Left lung (tissue), 10 donors: ENCODE data around the gene CDK14. TPM values are rescaled to one million over a fixed set of nuclear protein-coding genes. Genes with fewer than 3 reads are reported as not detected.

Experiments
- ATAC-seq: fragments of 200-7000 bp; cut with Tn5 transposase; one replicate; pipeline ENCODE4 v1.9.1; 2020; ENCODE audit warnings: moderate library complexity
- DNase-seq, 4 donors: peaks; one replicate each; pipeline ENCODE4 v3.0.0-alpha.2; 2013 to 2020
- H3K27ac ChIP-seq, 2 donors: fragments of 200-600 bp; sonication (generic) in 1 of 2; one replicate each; pipeline versions ENCODE4 v1.5.0 to v1.8.0; 2020 to 2021
- H3K27me3 ChIP-seq, 2 donors: fragments of 200-600 bp; sonication (generic) in 1 of 2; one replicate each; pipeline versions ENCODE4 v1.5.0 to v1.8.0; 2020 to 2021
- H3K36me3 ChIP-seq, 2 donors: fragments of 200-600 bp; sonication (generic) in 1 of 2; one replicate each; pipeline versions ENCODE4 v1.5.0 to v1.8.0; 2020 to 2021
- H3K4me1 ChIP-seq, 2 donors: fragments of 200-600 bp; one replicate each; pipeline ENCODE4 v1.8.0; 2021
- H3K4me3 ChIP-seq, 2 donors: fragments of 200-600 bp; sonication (generic) in 1 of 2; one replicate each; pipeline versions ENCODE4 v1.5.0 to v1.8.0; 2020 to 2021; ENCODE audit warnings: mild to moderate bottlenecking in 1 of 2
- H3K9me3 ChIP-seq, 2 donors: fragments of 200-600 bp; sonication (generic) in 1 of 2; one replicate each; pipeline versions ENCODE4 v1.5.0 to v1.8.0; 2020 to 2021
- CTCF ChIP-seq, 2 donors: fragments of 200-600 bp; sonication (generic) in 1 of 2; IDR thresholded peaks; one replicate each; pipeline versions ENCODE4 v1.5.0 to v1.8.0; 2021; ENCODE audit warnings: antibody characterized with exemption in 2 of 2
- intact Hi-C, 2 donors: fragments of 100-400 bp; cut with DNase I; formaldehyde crosslinking; loops; one replicate each; pipeline versions ENCODE4 v1.11.2 to v1.14.2; 2022
- polyA plus RNA-seq, 6 donors: library from polyadenylated mRNA; unstranded; fragments of 120-200 nt; gene quantifications; one replicate each; pipeline ENCODE4 v1.2.1, GENCODE V29; 2013; ENCODE audit not compliant: insufficient read length in 6 of 6
- total RNA-seq, 2 donors: library from RNA; stranded (reverse); fragmentation: NEBNext Ultra II Directional; extraction: Animal tissue kit (Norgen Biotek cat#: 25700); gene quantifications; one replicate each; pipeline ENCODE4 v1.2.1, GENCODE V29; 2021
- donor health status: DM: no; HTN: yes; CAD: no.
- donor health status: DM: no; HTN: no; CAD: no.

CDK14 gene
- total and polyA plus RNA-seq, 8 donors = 24.1 to 45.1 (median 30.0) TPM

- no peaks in the 10 kb centered on the region for H3K4me1 ChIP-seq
- H3K36me3 ChIP-seq = no peaks in the 10 kb centered on the region
- DNase-seq = no peak
- ATAC-seq = no peak
- TF ChIP-seq CTCF (IDR thresholded peaks at IDR 0.05) = no peak
- no peaks in the 10 kb centered on the region for H3K9me3 ChIP-seq
- H3K27me3 ChIP-seq = no peaks in the 10 kb centered on the region
- intact Hi-C loops = no loop called here
- no peak overlapping the region for H3K27ac ChIP-seq
- no peak overlapping the region for H3K4me3 ChIP-seq
These were observed 300.3 kb downstream of the CDK14 start for GRCh38 chr7:90896458-90896857.

GRCh38 chr7:90897961-90898469 is 301.9 kb downstream of the CDK14 start:
- H3K9me3 ChIP-seq = no peaks in the 10 kb centered on the region
- H3K4me3 ChIP-seq = no peak overlapping the region
- no peaks in the 10 kb centered on the region for H3K4me1 ChIP-seq
- intact Hi-C loops = no loop called here
- no peaks in the 10 kb centered on the region for H3K27me3 ChIP-seq
- no peak for DNase-seq
- no peak for ATAC-seq
- H3K36me3 ChIP-seq = no peaks in the 10 kb centered on the region
- no peak for TF ChIP-seq CTCF (IDR thresholded peaks at IDR 0.05)
- H3K27ac ChIP-seq = no peak overlapping the region

GRCh38 chr7:90900628-90901356 is 304.7 kb downstream of the CDK14 start:
- no peak for TF ChIP-seq CTCF (IDR thresholded peaks at IDR 0.05)
- Histone ChIP-seq H3K4me1 (no peaks in the 10 kb centered on the region), H3K27me3 (no peaks in the 10 kb centered on the region), H3K27ac (no peak overlapping the region), H3K36me3 (no peaks in the 10 kb centered on the region), H3K9me3 (no peaks in the 10 kb centered on the region), H3K4me3 (no peak overlapping the region)
- ATAC-seq (no peak), DNase-seq (peak in 1 of 4 donors; percentile 10)
- intact Hi-C loops = no loop called here

GRCh38 chr7:90903841-90904240 is 307.7 kb downstream of the CDK14 start:
- Histone ChIP-seq H3K9me3 (no peaks in the 10 kb centered on the region), H3K4me1 (no peaks in the 10 kb centered on the region), H3K4me3 (no peak overlapping the region), H3K36me3 (no peaks in the 10 kb centered on the region), H3K27me3 (no peaks in the 10 kb centered on the region), H3K27ac (no peak overlapping the region)
- intact Hi-C loops = no loop called here
- DNase-seq = no peak
- no peak for TF ChIP-seq CTCF (IDR thresholded peaks at IDR 0.05)
- no peak for ATAC-seq

GRCh38 chr7:90910136-90910535 is 314.0 kb downstream of the CDK14 start:
- Histone ChIP-seq H3K9me3 (no peaks in the 10 kb centered on the region), H3K27me3 (no peaks in the 10 kb centered on the region), H3K4me1 (no peaks in the 10 kb centered on the region), H3K27ac (no peak overlapping the region), H3K36me3 (no peaks in the 10 kb centered on the region), H3K4me3 (no peak overlapping the region)
- intact Hi-C loops = no loop called here
- ATAC-seq (no peak), DNase-seq (no peak)
- no peak for TF ChIP-seq CTCF (IDR thresholded peaks at IDR 0.05)
